ENCODE measurements around the gene TANGO6. TPM values are rescaled to one million over a fixed set of nuclear protein-coding genes. Genes with fewer than 3 reads are reported as not detected.

The TANGO6 gene
- total and polyA plus RNA-seq, 2 of the 8 experiments (the other 6 are each of a cell fraction or from before 2014, with no cell fraction given): 5.0 to 19.5 TPM

DNA sequence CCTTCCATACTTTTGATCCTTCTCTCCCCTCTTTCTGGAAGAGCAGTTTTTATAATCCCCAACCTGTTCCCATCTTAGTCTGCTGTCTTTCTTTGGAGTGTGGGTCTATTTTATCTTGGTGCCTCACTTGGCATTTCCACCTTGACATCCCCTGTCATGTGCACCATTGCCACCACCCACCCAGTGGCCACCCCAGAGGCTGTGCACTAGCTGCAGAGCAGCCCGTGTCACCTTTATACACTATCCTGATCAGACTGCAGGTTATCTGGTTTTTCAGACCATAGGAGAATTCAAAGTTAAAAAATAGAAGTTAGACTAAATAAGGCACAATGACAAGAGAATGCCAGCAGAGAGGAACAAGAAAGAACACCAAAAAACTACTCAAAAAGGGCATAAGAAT, 43.8 kb downstream of the TANGO6 start (continued):
- TF ChIP-seq KDM1A (IDR thresholded peaks at IDR 0.05; ENCODE audit: borderline replicate concordance, low read length) (no peak), RFX5 (IDR thresholded peaks at IDR 0.05; ENCODE audit: borderline replicate concordance, low read depth, low read length) (no peak)
